Osteocyte (in vitro differentiated cells): ENCODE measurements around the gene TTLL13. TPM values are rescaled to one million over a fixed set of nuclear protein-coding genes. Genes with fewer than 3 reads are reported as not detected.

Experiments used
- DNase-seq: peaks from one replicate; pipeline ENCODE4 v3.0.0; 2021; ENCODE audit warnings: mixed read lengths; ENCODE audit not compliant: unreplicated experiment; ENCODE audit errors: extremely low spot score
- H3K27ac Mint-ChIP-seq: one replicate; pipeline ENCODE4 v1.8.0; 2021; ENCODE audit warnings: mild to moderate bottlenecking, mixed read lengths; ENCODE audit not compliant: unreplicated experiment
- H3K27me3 Mint-ChIP-seq: one replicate; pipeline ENCODE4 v1.8.0; 2021; ENCODE audit warnings: mixed read lengths; ENCODE audit not compliant: unreplicated experiment
- H3K36me3 Mint-ChIP-seq: one replicate; pipeline ENCODE4 v1.8.0; 2021; ENCODE audit warnings: mixed read lengths; ENCODE audit not compliant: unreplicated experiment
- H3K4me1 Mint-ChIP-seq: one replicate; pipeline ENCODE4 v1.8.0; 2021; ENCODE audit warnings: mixed read lengths; ENCODE audit not compliant: unreplicated experiment
- H3K4me3 Mint-ChIP-seq: one replicate; pipeline ENCODE4 v1.8.0; 2021; ENCODE audit warnings: mild to moderate bottlenecking, moderate library complexity, mixed read lengths; ENCODE audit not compliant: unreplicated experiment
- H3K9me3 Mint-ChIP-seq: one replicate; pipeline ENCODE4 v1.8.0; 2021; ENCODE audit warnings: mixed read lengths; ENCODE audit not compliant: unreplicated experiment
- total RNA-seq: library from RNA; stranded (reverse); gene quantifications from 2 replicates; pipeline ENCODE4 v1.2.1, GENCODE V29; 2021
- TF ChIP-seq, protein P1 (sequence below): fragments of 200-600 bp; sonication (generic); IDR thresholded peaks from 2 replicates; pipeline ENCODE4 v1.5.0; 2021; ENCODE audit warnings: antibody characterized with exemption, mild to moderate bottlenecking, moderate library complexity

TTLL13 gene
- total RNA-seq, 1 donor from 2014 or later = not detected

DNA sequence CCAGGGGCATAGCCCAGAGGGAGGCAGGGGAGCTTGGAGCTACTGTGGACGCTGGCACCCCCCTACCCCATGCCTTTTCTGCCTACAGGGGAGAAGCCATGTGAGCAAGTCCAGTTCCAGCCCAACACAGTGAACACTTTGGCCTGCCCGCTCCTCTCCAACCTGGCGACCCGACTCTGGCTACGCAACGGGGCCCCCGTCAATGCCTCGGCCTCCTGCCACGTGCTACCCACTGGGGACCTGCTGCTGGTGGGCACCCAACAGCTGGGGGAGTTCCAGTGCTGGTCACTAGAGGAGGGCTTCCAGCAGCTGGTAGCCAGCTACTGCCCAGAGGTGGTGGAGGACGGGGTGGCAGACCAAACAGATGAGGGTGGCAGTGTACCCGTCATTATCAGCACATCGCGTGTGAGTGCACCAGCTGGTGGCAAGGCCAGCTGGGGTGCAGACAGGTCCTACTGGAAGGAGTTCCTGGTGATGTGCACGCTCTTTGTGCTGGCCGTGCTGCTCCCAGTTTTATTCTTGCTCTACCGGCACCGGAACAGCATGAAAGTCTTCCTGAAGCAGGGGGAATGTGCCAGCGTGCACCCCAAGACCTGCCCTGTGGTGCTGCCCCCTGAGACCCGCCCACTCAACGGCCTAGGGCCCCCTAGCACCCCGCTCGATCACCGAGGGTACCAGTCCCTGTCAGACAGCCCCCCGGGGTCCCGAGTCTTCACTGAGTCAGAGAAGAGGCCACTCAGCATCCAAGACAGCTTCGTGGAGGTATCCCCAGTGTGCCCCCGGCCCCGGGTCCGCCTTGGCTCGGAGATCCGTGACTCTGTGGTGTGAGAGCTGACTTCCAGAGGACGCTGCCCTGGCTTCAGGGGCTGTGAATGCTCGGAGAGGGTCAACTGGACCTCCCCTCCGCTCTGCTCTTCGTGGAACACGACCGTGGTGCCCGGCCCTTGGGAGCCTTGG lies 21.3 kb upstream of the TTLL13 start:
- no peaks in the 10 kb centered on the region for H3K27me3 Mint-ChIP-seq
- H3K9me3 Mint-ChIP-seq = no peaks in the 10 kb centered on the region
- peaks cover 6% of the 10 kb centered on the region for H3K4me1 Mint-ChIP-seq
- DNase-seq = no peak
- H3K27ac Mint-ChIP-seq = no peak overlapping the region
- TF ChIP-seq, protein P1, sequence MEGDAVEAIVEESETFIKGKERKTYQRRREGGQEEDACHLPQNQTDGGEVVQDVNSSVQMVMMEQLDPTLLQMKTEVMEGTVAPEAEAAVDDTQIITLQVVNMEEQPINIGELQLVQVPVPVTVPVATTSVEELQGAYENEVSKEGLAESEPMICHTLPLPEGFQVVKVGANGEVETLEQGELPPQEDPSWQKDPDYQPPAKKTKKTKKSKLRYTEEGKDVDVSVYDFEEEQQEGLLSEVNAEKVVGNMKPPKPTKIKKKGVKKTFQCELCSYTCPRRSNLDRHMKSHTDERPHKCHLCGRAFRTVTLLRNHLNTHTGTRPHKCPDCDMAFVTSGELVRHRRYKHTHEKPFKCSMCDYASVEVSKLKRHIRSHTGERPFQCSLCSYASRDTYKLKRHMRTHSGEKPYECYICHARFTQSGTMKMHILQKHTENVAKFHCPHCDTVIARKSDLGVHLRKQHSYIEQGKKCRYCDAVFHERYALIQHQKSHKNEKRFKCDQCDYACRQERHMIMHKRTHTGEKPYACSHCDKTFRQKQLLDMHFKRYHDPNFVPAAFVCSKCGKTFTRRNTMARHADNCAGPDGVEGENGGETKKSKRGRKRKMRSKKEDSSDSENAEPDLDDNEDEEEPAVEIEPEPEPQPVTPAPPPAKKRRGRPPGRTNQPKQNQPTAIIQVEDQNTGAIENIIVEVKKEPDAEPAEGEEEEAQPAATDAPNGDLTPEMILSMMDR = no peak
- H3K36me3 Mint-ChIP-seq = peaks cover 27% of the 10 kb centered on the region
- no peak overlapping the region for H3K4me3 Mint-ChIP-seq

DNA sequence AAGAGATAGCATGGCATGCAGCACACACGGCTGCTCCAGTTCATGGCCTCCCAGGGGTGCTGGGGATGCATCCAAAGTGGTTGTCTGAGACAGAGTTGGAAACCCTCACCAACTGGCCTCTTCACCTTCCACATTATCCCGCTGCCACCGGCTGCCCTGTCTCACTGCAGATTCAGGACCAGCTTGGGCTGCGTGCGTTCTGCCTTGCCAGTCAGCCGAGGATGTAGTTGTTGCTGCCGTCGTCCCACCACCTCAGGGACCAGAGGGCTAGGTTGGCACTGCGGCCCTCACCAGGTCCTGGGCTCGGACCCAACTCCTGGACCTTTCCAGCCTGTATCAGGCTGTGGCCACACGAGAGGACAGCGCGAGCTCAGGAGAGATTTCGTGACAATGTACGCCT lies 20.4 kb upstream of the TTLL13 start:
- Mint-ChIP-seq H3K27me3 (no peaks in the 10 kb centered on the region), H3K36me3 (peaks cover 23% of the 10 kb centered on the region)
- no peak for DNase-seq

DNA sequence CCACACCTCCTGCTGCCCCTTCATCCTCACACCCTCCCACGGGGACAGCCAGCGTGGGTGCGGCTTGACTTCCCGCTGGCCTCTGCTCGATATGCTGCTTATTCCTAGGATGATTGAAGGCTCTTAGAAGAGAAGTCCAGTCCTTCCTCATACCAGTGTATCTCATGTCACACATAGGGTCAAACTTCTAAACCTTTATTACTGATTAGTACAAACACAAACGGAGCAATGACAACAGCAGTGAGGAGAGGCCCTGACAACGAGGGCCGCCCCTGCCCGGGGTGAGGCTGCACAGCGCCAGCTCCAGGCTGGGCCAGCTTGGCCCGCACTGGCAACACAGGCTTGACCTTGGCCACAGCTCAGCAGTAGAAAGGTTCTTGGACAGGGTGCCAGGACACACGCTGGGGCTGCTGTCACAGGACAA lies 19.3 kb upstream of the TTLL13 start:
- Mint-ChIP-seq H3K9me3 (no peaks in the 10 kb centered on the region), H3K27ac (peak overlapping the region; percentile 27), H3K4me3 (no peak overlapping the region)

More for the DNA sequence above, 20.4 kb upstream of the TTLL13 start:
- TF ChIP-seq, protein P1 = no peak
- H3K4me3 Mint-ChIP-seq = no peak overlapping the region
- no peak overlapping the region for H3K27ac Mint-ChIP-seq
- peaks cover 7% of the 10 kb centered on the region for H3K4me1 Mint-ChIP-seq
- no peaks in the 10 kb centered on the region for H3K9me3 Mint-ChIP-seq

DNA sequence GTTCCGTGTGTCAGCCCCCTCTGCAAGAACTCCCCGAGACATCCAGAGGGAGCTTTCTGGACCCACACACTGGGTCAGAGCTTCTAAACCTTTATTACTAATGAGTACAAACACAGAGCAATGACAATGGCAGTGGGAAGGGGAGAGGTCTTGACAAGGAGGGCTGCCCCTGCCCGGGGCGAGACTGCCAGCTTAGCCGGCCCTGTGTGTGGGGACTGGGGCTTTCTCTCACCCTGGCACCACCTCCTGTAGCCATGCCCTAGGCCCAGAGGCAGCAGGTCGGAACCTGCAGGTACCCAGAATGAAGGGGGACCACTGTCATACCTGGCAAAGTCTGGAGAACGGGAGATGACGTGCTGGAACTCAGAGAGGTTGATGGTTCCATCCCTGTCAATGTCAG lies 18.7 kb upstream of the TTLL13 start:
- no peak overlapping the region for H3K27ac Mint-ChIP-seq
- H3K4me1 Mint-ChIP-seq = peaks cover 17% of the 10 kb centered on the region
- H3K27me3 Mint-ChIP-seq = no peaks in the 10 kb centered on the region
- TF ChIP-seq, protein P1 = no peak
- H3K9me3 Mint-ChIP-seq = no peaks in the 10 kb centered on the region
- no peak overlapping the region for H3K4me3 Mint-ChIP-seq
- H3K36me3 Mint-ChIP-seq = peaks cover 23% of the 10 kb centered on the region
- no peak for DNase-seq

More for the DNA sequence above, 19.3 kb upstream of the TTLL13 start:
- Mint-ChIP-seq H3K36me3 (peaks cover 23% of the 10 kb centered on the region), H3K27me3 (no peaks in the 10 kb centered on the region), H3K4me1 (peaks cover 16% of the 10 kb centered on the region)
- no peak for DNase-seq
- TF ChIP-seq, protein P1 = no peak
